Measurements from ENCODE around the gene ALMS1.
A peak's percentile ranks its signal among the peaks of the same experiment; 100 is the strongest.
"Not testable (repeated sequence)": the region's sequence is repeated elsewhere in the genome, so short reads cannot be mapped to it uniquely, and the experiment has no call there.

Gene ALMS1

DNA sequence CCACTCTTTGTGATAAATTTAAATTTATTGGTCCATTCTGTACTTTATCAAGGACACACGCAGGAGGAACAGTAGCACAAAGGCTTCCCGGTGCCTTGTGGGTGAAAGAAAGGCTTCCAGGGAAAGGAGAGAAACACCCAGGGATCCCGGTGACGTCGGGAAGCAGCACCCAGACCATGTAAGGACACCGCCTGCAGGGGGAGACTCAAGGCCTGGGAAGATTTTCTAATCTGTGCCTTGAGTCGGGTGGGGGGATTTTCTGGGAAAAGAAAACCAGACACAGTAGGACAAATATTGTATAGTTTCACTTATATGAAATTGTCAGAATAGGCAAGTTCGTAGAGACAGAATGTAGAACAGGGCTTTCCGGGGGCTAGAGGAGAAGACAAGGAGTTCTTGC lies 239.0 kb downstream of the ALMS1 start:
- DNase-seq (ENCODE audit: low read depth), result not testable (repeated sequence)

DNA sequence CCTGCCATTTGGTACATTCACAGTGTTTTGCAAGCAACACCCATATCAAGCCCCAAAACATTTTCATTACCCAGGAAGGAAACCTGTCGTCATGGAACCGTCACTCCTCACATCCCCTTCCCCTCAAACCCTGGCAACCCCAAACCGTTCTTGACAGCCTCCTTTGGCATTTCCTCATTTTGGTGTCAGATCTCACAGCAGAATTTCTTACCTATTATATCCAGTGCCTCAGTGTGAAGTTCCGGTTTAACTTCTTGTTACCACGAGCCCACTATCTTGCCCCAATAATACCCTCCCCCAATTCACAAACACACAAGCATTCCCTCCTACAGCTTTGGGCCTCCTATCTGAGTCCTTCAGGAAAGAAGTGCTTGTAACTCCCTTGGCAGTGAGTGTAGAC lies 240.6 kb downstream of the ALMS1 start:
- DNase-seq (ENCODE audit: low read depth), result not testable (repeated sequence)

DNA sequence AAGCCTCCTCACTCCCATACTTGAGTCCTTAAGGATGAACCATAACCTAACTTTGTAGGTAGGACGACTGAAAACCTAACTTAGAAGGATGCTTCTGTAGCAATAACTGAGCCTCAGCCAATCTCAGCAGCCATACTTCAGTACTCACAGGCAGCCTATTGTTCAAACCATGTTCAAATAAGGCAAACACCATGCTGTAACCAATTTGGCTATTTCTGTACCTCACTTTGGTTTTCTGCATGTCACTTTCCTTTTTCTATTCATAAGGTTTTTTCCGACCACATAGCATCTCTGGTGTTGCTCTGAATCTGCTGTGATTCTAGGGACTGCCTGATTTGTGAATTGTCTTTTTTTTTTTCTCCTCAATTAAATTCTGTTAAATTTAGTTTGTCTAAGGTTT lies 242.9 kb downstream of the ALMS1 start:
- DNase-seq (ENCODE audit: low read depth), result not testable (repeated sequence)

DNA sequence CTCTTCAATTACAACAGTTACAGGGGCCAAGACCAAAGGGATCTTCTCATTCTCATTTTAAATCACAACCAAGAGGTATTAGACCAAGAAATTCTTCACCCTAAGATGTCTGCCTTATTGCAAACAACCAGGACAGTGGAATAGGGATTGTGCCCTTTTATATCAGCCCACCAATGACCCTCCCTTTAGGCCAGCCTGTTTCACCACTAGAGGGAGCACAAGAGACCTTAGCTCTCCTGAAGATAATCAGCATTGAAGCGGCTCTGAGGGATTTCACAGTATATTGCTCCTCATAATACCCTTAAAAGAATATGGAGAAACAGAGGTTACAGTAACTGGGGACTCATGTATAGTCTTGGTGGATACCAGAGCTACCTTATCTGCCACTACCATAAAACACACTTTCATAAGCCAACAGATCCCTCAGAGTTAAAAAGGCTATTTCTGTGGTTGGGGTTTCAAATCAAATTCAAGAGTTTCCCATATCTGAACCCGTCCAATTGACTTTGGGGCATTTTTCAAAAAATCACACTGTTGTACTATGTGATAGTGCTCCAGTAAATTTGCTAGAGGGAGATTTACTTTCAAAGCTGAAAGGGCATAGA lies 245.1 kb downstream of the ALMS1 start:
- not testable (repeated sequence) for DNase-seq (ENCODE audit: low read depth)

GRCh38 chr2:73636977-73637376 lies 251.3 kb downstream of the ALMS1 start:
- not testable (repeated sequence) for DNase-seq (ENCODE audit: low read depth)

GRCh38 chr2:73638429-73638828 lies 252.8 kb downstream of the ALMS1 start:
- no peak for DNase-seq (ENCODE audit: low read depth)

GRCh38 chr2:73640511-73640911 lies 254.9 kb downstream of the ALMS1 start:
- DNase-seq (ENCODE audit: low read depth), result peak; percentile 9

DNA sequence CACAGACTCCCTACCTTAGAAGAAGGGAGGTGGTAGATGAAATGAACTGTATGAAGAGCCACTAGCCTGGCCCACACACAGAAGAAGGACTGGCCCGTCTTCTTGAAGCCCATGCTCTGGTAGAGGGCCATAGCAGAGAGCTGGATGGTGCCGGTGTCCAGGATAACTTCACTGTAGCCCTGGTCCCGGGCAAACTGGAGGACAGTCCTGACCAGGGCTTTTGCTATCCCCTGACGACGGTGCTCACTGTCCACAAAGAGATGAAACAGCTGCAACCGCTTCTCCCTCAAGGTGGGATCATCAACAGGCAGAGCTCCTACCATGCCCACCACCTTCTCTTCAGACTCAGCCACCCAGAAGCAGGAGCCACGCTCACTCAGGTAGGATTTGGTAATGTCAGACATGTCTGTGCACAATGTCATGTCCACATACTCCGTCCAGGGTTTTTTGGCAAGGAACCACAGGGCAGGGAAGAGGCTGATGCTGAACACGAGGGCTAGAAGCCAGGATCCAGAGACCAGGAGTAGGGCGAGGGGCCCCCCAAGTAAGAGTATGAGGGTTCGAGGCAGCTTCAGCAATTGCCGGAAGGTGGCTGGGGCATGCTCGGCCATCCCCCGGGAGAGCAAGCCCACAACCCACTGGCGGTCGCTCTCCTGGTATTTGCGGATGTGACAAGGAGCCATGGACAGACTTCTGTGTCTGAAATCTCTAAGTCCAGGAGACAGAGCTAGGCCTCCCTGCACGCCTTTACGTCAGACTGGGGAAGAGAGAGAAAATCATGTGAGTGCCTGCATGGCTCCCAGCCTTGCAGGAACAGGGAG lies 255.5 kb downstream of the ALMS1 start:
- DNase-seq (ENCODE audit: low read depth), result no peak

GRCh38 chr2:73641767-73642062 lies 256.1 kb downstream of the ALMS1 start:
- DNase-seq (ENCODE audit: low read depth), result no peak

DNA sequence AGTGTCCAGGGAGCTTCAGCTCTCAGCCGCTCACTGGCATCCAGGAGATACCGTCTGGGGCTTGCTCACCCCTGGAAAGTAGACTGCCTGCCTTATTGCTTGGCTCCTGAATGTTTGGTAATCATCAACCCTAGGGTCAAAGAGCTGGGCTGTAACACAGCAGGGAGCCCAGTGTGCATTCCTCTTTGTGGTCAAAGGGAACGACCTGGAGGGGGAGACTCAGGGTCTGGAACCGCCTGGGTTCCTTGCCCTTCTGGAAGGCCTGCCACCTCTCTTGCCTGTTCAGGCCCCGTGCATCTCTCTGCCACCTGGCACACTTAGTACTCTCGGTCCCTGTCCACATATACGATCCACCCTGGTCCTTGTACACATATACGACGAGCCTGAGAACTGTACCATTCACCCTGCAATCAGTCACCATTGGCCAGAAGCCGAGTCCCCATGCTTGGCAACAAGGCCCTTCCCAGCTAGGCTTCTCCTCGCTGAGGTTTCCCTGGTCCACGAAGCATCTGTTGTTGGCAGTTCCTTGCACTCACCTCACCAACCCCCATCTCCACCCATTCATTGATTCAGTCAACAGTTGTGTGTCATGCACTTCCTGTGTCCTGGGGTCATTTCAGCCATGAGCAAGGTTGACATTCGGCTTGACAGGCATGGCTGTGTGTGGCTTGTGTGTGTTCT lies 256.8 kb downstream of the ALMS1 start, which contains the start of gene NAT8:
TSS of gene NAT8 (minus strand) at position 85 of the 681 bp plus-strand sequence. CDS start 794 bp downstream, outside the sequence.
- no peak for DNase-seq (ENCODE audit: low read depth)

DNA sequence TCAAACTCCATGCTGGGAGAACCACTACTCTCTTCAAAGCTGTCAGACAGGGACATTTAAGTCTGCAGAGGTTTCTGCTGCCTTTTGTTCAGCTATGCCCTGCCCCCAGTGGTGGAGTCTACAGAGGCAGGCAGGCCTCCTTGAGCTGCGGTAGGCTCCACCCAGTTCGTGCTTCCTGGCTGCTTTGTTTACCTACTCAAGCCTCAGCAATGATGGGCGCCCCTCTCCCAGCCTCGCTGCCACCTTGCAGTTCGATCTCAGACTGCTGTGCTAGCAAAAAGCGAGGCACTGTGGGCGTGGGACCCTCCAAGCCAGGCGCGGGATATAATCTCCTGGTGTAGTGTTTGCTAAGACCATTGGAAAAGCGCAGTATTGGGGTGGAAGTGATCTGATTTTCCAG lies 262.1 kb downstream of the ALMS1 start:
- DNase-seq (ENCODE audit: low read depth), result not testable (repeated sequence)

DNA sequence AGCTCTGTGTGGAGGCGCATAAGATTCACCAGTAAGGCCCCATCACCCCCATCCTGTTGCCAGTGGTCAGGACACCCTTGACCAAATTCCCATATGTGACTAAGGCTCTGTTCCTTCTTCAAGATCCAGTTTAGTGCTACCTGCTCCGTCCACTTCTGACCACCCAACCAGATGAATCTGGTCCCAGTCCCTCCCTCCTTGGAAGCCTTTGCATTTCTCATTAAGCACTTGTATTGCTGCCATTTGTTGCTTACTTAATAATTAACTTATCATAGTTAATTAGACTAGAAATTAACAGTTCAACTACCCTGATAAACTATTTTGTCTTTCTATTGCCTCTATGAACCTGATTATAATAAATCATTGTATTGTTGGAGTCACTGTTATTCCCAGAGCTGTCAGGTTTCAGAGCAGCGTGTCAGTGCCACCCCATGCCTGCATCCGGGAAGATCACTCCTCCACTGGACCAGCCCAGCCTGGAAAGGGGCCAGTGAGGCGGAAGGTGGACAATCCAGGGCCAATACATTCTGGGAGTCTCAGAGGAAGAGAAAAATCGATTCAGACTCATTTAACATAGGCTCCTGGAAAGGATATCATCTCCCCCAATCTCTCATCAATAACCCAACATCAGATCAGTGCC lies 266.1 kb downstream of the ALMS1 start:
- DNase-seq (ENCODE audit: low read depth), result no peak

- no peak for DNase-seq (ENCODE audit: low read depth)
Measured at GRCh38 chr2:73652348-73652747, 266.7 kb downstream of the ALMS1 start.

- DNase-seq (ENCODE audit: low read depth), result no peak
Measured at GRCh38 chr2:73654175-73654574, 268.5 kb downstream of the ALMS1 start.

Data from GM04503 (cell line).